HL-60 (cell line): ENCODE data around the gene LYPLAL1.

Source experiments
- DNase-seq, 2 experiments: peaks; one replicate each; pipeline ENCODE4 v3.0.0-alpha.2; 2010 to 2020; ENCODE audit warnings: low read depth in 1 of 2, low spot score in 1 of 2
- H3K27ac ChIP-seq: fragments of 250-450 bp; sonication (Bioruptor Pico); replicated peaks from 2 replicates; pipeline ENCODE4 v1.5.1; 2020; ENCODE audit warnings: mild to moderate bottlenecking, moderate library complexity
- H3K27me3 ChIP-seq: fragments of 250-450 bp; sonication (Bioruptor Pico); 2 replicates; pipeline ENCODE4 v1.5.1; 2021; ENCODE audit warnings: mild to moderate bottlenecking, moderate library complexity; ENCODE audit not compliant: insufficient read depth, poor library complexity, severe bottlenecking
- H3K4me3 ChIP-seq: replicated peaks from 2 replicates; pipeline ENCODE4 v1.5.1; 2011; ENCODE audit warnings: mild to moderate bottlenecking, control low read depth, low read length; ENCODE audit not compliant: insufficient read depth
- GABPA ChIP-seq: IDR thresholded peaks from 2 replicates; pipeline ENCODE4 v1.6.1; 2012; ENCODE audit warnings: low read depth
- POLR2AphosphoS5 ChIP-seq: IDR thresholded peaks from 2 replicates; pipeline ENCODE4 v1.6.1; 2012; ENCODE audit warnings: low read depth
- SPI1 ChIP-seq: IDR thresholded peaks from 2 replicates; pipeline ENCODE4 v1.6.1; 2012; ENCODE audit warnings: low read depth, mild to moderate bottlenecking, borderline replicate concordance
- TF ChIP-seq, protein P1 (sequence below): IDR thresholded peaks from 2 replicates; pipeline ENCODE4 v1.6.1; 2012; ENCODE audit warnings: low read depth; ENCODE audit not compliant: insufficient replicate concordance
- TF ChIP-seq, protein P2 (sequence below): IDR thresholded peaks from one replicate; pipeline ENCODE4 v1.5.1; 2011; ENCODE audit warnings: low read length, control low read depth, inconsistent platforms; ENCODE audit not compliant: insufficient read depth

Gene LYPLAL1

DNA sequence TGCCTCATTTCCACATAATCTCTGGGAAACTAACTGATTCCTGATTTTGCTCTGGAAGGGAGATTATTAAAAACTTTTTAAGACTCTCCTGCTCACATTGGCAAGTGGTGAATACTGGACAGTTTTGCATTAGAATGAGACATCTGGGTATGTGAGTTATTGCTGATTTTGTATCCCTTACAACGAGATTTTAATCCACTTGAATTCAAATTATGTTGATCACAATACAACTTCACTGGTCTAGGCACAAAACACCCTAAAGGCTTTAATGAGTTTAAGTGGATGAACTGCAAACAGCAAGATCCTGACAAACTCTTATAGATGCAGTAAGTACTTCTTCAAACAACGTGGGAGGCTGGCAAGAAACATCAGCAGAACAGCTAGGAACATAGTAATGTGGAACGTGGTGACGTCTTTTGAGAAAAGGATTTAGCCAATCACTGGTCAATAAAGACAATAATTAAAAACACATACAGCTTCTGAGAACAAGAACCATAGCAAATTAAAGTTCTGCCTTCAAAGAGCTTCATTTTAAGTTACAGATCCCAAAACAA is 10.2 kb upstream of the LYPLAL1 start:
- H3K27me3 ChIP-seq: no peaks in the 10 kb centered on the region
- no peak overlapping the region for H3K4me3 ChIP-seq
- no peak for DNase-seq
- H3K27ac ChIP-seq: no peak overlapping the region
- TF ChIP-seq GABPA (no peak), POLR2AphosphoS5 (no peak), SPI1 (no peak)
- TF ChIP-seq, protein P1, sequence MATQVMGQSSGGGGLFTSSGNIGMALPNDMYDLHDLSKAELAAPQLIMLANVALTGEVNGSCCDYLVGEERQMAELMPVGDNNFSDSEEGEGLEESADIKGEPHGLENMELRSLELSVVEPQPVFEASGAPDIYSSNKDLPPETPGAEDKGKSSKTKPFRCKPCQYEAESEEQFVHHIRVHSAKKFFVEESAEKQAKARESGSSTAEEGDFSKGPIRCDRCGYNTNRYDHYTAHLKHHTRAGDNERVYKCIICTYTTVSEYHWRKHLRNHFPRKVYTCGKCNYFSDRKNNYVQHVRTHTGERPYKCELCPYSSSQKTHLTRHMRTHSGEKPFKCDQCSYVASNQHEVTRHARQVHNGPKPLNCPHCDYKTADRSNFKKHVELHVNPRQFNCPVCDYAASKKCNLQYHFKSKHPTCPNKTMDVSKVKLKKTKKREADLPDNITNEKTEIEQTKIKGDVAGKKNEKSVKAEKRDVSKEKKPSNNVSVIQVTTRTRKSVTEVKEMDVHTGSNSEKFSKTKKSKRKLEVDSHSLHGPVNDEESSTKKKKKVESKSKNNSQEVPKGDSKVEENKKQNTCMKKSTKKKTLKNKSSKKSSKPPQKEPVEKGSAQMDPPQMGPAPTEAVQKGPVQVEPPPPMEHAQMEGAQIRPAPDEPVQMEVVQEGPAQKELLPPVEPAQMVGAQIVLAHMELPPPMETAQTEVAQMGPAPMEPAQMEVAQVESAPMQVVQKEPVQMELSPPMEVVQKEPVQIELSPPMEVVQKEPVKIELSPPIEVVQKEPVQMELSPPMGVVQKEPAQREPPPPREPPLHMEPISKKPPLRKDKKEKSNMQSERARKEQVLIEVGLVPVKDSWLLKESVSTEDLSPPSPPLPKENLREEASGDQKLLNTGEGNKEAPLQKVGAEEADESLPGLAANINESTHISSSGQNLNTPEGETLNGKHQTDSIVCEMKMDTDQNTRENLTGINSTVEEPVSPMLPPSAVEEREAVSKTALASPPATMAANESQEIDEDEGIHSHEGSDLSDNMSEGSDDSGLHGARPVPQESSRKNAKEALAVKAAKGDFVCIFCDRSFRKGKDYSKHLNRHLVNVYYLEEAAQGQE: no peak
- TF ChIP-seq, protein P2, sequence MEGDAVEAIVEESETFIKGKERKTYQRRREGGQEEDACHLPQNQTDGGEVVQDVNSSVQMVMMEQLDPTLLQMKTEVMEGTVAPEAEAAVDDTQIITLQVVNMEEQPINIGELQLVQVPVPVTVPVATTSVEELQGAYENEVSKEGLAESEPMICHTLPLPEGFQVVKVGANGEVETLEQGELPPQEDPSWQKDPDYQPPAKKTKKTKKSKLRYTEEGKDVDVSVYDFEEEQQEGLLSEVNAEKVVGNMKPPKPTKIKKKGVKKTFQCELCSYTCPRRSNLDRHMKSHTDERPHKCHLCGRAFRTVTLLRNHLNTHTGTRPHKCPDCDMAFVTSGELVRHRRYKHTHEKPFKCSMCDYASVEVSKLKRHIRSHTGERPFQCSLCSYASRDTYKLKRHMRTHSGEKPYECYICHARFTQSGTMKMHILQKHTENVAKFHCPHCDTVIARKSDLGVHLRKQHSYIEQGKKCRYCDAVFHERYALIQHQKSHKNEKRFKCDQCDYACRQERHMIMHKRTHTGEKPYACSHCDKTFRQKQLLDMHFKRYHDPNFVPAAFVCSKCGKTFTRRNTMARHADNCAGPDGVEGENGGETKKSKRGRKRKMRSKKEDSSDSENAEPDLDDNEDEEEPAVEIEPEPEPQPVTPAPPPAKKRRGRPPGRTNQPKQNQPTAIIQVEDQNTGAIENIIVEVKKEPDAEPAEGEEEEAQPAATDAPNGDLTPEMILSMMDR: no peak

DNA sequence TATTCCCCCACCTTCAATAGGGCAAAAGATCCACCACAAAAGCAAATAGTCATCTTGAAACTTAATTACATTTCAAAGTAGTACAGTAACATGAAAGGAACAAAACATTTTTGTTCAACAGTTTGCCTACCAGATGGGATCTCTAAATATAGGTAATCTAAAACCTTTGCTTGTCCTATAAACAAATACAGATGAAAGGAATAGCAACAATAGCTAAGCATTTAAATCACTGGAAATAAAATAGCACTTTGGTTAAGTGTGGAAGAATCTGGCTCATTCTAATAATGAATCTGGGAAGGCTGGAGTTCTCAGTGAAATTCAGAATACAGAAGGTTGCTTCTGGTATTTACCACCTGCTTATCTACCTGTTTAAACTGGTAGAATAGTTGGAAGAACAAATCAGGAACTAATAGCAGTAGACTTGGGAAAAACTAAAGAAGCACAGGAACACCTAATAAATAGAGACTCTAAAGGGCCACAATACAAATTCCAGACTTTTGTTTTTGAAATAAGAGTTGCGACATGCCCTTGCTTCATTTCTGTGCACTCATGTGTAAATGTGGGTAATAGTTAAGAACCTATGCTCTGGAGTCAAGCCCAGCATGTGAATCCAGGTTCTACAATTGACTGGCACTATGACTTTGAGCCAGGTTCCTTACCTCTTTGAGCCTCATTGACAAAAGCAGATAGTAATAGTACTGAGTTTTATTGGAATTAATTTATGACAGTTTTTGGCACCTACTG is 2.3 kb upstream of the LYPLAL1 start:
- TF ChIP-seq, protein P1: no peak
- no peak for TF ChIP-seq GABPA
- TF ChIP-seq POLR2AphosphoS5: no peak
- TF ChIP-seq, protein P2: no peak
- no peak for TF ChIP-seq SPI1

DNA sequence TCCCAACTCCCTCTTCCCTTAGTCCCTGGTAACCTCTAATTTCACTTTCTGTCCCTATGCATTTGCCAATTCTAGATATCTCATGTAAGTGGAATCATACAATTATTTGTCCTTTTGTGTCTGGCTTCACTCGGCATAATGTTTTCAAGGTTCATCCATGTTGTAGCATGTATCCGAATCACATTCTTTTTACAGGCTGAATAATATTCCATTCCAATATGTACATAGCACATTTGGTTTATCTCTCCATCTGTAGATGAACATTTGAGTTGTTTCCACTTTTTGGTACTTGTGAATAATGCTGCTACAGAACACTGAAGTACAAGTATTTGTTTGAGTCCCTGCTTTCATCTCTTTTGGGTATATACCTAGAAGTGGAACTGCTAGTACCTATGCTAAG is 857 bp upstream of the LYPLAL1 start:
- H3K27me3 ChIP-seq: no peaks in the 10 kb centered on the region

More for the DNA sequence above, 2.3 kb upstream of the LYPLAL1 start:
- Histone ChIP-seq H3K27ac (no peak overlapping the region), H3K27me3 (no peaks in the 10 kb centered on the region), H3K4me3 (no peak overlapping the region)
- DNase-seq: peak in 1 of 2 experiments; percentile 25

More for the DNA sequence above, 857 bp upstream of the LYPLAL1 start:
- Histone ChIP-seq H3K27ac (no peak overlapping the region), H3K4me3 (no peak overlapping the region)
- TF ChIP-seq SPI1 (no peak), GABPA (no peak), POLR2AphosphoS5 (no peak)
- TF ChIP-seq, protein P1: no peak
- TF ChIP-seq, protein P2: no peak
- no peak for DNase-seq
